HepG2 (cell line): ENCODE measurements around the gene CADM1. TPM values are rescaled to one million over a fixed set of nuclear protein-coding genes. Genes with fewer than 3 reads are reported as not detected.

Experiments
- ATAC-seq: fragments of 200-7000 bp; cut with Tn5 transposase; 3 replicates; pipeline ENCODE4 v1.9.1; 2020; ENCODE audit warnings: mild to moderate bottlenecking, moderate library complexity
- BruUV-seq: library from RNA; stranded (reverse); fragments of 400-500 nt; replicated peaks from 2 replicates; lab custom pipeline; 2021; lab: Mats Ljungman, UMichigan
- CTCF ChIA-PET: fragments of 300-600 bp; formaldehyde crosslinking; extraction: SDS; loops from one replicate; lab custom pipeline; 2021; ENCODE audit warnings: low total read pairs, inconsistent platforms, low intra/inter-chr PET ratio; lab: Yijun Ruan, JAX
- POLR2A ChIA-PET: fragments of 350-600 bp; sonication (Branson Sonifier 250); formaldehyde crosslinking; loops from one replicate; lab custom pipeline; 2020; ENCODE audit warnings: antibody characterized with exemption, inconsistent platforms; lab: Yijun Ruan, JAX
- DNase-seq: peaks from one replicate; pipeline ENCODE4 v3.0.0-alpha.2; 2015; ENCODE audit warnings: low spot score
- FAIRE-seq: peaks from 3 replicates; lab custom pipeline; 2011; peaks lifted over from hg19 to GRCh38; lab: Jason Lieb, UNC
- H2AFZ ChIP-seq: one replicate; pipeline ENCODE4 v1.6.1; 2011; ENCODE audit warnings: low read length, inconsistent platforms
- H3K27ac ChIP-seq: fragments of 300-600 bp; 3 replicates; pipeline ENCODE4 v1.8.0; 2011; ENCODE audit warnings: mixed run types, mild to moderate bottlenecking, mixed read lengths, low read length, inconsistent platforms; ENCODE audit not compliant: insufficient read depth; ENCODE audit errors: extremely low read length
- H3K27me3 ChIP-seq, 2 experiments: fragments of 200-600 bp in 1 of 2; 2 replicates in 1 of 2; 3 replicates in 1 of 2; pipeline versions ENCODE4 v1.6.0 to v1.8.0; 2011; ENCODE audit warnings: low read length in 2 of 2, mild to moderate bottlenecking in 2 of 2, moderate library complexity in 2 of 2, inconsistent platforms in 1 of 2; ENCODE audit not compliant: insufficient read depth in 2 of 2, control insufficient read depth in 1 of 2
- H3K36me3 ChIP-seq, 2 experiments: fragments of 200-600 bp in 1 of 2; replicated peaks in 1 of 2; 2 replicates in 1 of 2; 3 replicates in 1 of 2; pipeline versions ENCODE4 v1.5.1 to v1.8.0; 2011; ENCODE audit warnings: low read length in 2 of 2, inconsistent platforms in 1 of 2; ENCODE audit not compliant: insufficient read depth in 2 of 2, control insufficient read depth in 1 of 2
- H3K4me1 ChIP-seq: 2 replicates; pipeline ENCODE4 v1.5.1; 2012; ENCODE audit warnings: low read length, inconsistent platforms; ENCODE audit not compliant: insufficient read depth
- H3K4me2 ChIP-seq: 2 replicates; pipeline ENCODE4 v1.6.0; 2011; ENCODE audit warnings: low read depth, low read length, inconsistent platforms
- H3K4me3 ChIP-seq, 3 experiments: fragments of 200-600 bp in 1 of 3; sonication (generic), shearing (Covaris generic) in 1 of 3; replicated peaks in 1 of 3; 2 replicates each; pipeline ENCODE4 v1.5.1; 2011 to 2016; ENCODE audit warnings: low read length in 3 of 3, inconsistent platforms in 2 of 3, low read depth in 2 of 3, mild to moderate bottlenecking in 2 of 3, control low read depth in 1 of 3, mixed read lengths in 1 of 3; ENCODE audit not compliant: insufficient read depth in 1 of 3
- H3K79me2 ChIP-seq: one replicate; pipeline ENCODE4 v1.6.1; 2011; ENCODE audit warnings: low read length, inconsistent platforms; ENCODE audit not compliant: insufficient read depth
- H3K9ac ChIP-seq: 2 replicates; pipeline ENCODE4 v1.6.0; 2011; ENCODE audit warnings: mild to moderate bottlenecking, low read depth, low read length, inconsistent platforms; ENCODE audit not compliant: insufficient read depth
- H3K9me3 ChIP-seq: 2 replicates; pipeline ENCODE4 v1.5.1; 2012; ENCODE audit warnings: mild to moderate bottlenecking, low read length
- H4K20me1 ChIP-seq: 2 replicates; pipeline ENCODE4 v1.6.0; 2011; ENCODE audit warnings: inconsistent platforms, mild to moderate bottlenecking, low read length, moderate library complexity; ENCODE audit not compliant: insufficient read depth
- FOXK2 ChIP-seq: fragments of 450-650 bp; IDR thresholded peaks from 2 replicates; pipeline ENCODE4 v1.6.1; 2016
- MTA3 ChIP-seq: sonication (generic); formaldehyde crosslinking; IDR thresholded peaks from 2 replicates; pipeline ENCODE4 v1.4.0; 2020; ENCODE audit warnings: missing genetic modification reagents
- RARA ChIP-seq: IDR thresholded peaks from 2 replicates; pipeline ENCODE4 v1.6.1; 2016; ENCODE audit warnings: missing genetic modification reagents, missing compliant biosample characterization
- RFXAP ChIP-seq: sonication (generic); formaldehyde crosslinking; IDR thresholded peaks from 2 replicates; pipeline ENCODE4 v1.4.0; 2020; ENCODE audit warnings: missing genetic modification reagents, borderline replicate concordance
- ZNF468 ChIP-seq: sonication (generic); formaldehyde crosslinking; IDR thresholded peaks from 2 replicates; pipeline ENCODE4 v1.8.0; 2022; ENCODE audit warnings: mild to moderate bottlenecking, moderate library complexity, missing genetic modification reagents
- WGBS: methylation state at CpG from one replicate; pipeline ENCODE4 v1.1.6; 2017; ENCODE audit warnings: low lambda C conversion rate; 5-methylcytosine and 5-hydroxymethylcytosine counted together
- in situ Hi-C: cut with HindIII; loops from 2 replicates; pipeline ENCODE4 v1.10.0; 2017; ENCODE audit warnings: low pct_unique_long_range_greater_than_20kb; ENCODE audit not compliant: extremely low pct_ligation_motif_present
- intact Hi-C: fragments of 100-400 bp; cut with micrococcal nuclease; formaldehyde crosslinking; loops from one replicate; pipeline ENCODE4 v1.10.0; 2022; ENCODE audit not compliant: unreplicated experiment
- polyA plus RNA-seq, 8 experiments: library from polyadenylated mRNA; depleted of rRNA in 3 of 8; stranded (reverse) in 7 of 8; unstranded in 1 of 8; fragments of >200 nt; fragmentation: Illumina TruSeq in 4 of 8; extraction: Trizol in 4 of 8; gene quantifications; 2 replicates each; pipeline versions ENCODE4 v1.2.1 to v1.2.3, GENCODE V29; 2011 to 2016; ENCODE audit warnings: low read depth in 4 of 8, missing spikeins in 1 of 8, mixed read lengths in 1 of 8; ENCODE audit not compliant: insufficient read depth in 1 of 8
- total RNA-seq, 5 experiments: library from RNA; depleted of rRNA; stranded (reverse); fragments of >200 nt; fragmentation: Illumina TruSeq; extraction: Trizol; gene quantifications; 2 replicates each; pipeline ENCODE4 v1.2.3, GENCODE V29; 2016; ENCODE audit warnings: low read depth in 1 of 5

CADM1 gene
- total and polyA plus RNA-seq, 2 of the 13 experiments (the other 11 are each of a cell fraction or from before 2014, with no cell fraction given) = 71.3 to 122 TPM

DNA sequence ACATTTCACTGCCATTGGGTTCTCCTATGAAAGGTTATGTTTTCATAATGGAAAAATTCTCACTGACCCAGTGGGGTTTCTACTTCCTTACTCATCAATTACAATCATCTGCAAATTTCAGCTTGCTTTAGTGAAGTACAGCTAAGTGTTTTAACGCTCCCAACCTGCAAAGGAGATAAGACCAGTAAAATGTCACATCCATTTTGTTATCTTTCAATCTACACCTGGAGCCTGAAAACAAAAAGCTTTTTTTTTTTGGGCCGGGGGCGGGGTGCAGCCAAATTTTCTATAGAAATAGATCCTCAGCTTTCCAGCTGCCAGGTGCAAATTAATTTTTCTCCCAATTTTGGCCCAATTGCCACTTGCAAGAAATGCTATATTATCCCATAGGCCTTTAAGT is 40.6 kb downstream of the CADM1 start:
- 92% methylated on average over 3 of the region's 3 CpGs for WGBS
- FAIRE-seq = no peak
- ChIA-PET POLR2A (no interaction called here), CTCF (no interaction called here)
- no peak overlapping the region for H3K27ac ChIP-seq
- no peaks in the 10 kb centered on the region for H3K27me3 ChIP-seq
- no peak overlapping the region for H3K9ac ChIP-seq
- H3K4me2 ChIP-seq = no peak overlapping the region
- DNase-seq = no peak
- H3K4me1 ChIP-seq = no peaks in the 10 kb centered on the region
- TF ChIP-seq RFXAP (CRISPR knock-in tag) (no peak), RARA (CRISPR knock-in tag) (no peak)
- ATAC-seq = no peak
- no peak overlapping the region for H2AFZ ChIP-seq
- no peak overlapping the region for H3K4me3 ChIP-seq
- no peaks in the 10 kb centered on the region for H3K9me3 ChIP-seq
- in situ Hi-C loops = no loop called here
- H4K20me1 ChIP-seq = peaks cover 10% of the 10 kb centered on the region; the same call in 1 of the 2 replicates
- no peaks in the 10 kb centered on the region; a peak in 1 of 5 replicates for H3K36me3 ChIP-seq
- intact Hi-C loops = no loop called here
- peaks cover 79% of the 10 kb centered on the region for H3K79me2 ChIP-seq
- BruUV-seq = no TSS peak

DNA sequence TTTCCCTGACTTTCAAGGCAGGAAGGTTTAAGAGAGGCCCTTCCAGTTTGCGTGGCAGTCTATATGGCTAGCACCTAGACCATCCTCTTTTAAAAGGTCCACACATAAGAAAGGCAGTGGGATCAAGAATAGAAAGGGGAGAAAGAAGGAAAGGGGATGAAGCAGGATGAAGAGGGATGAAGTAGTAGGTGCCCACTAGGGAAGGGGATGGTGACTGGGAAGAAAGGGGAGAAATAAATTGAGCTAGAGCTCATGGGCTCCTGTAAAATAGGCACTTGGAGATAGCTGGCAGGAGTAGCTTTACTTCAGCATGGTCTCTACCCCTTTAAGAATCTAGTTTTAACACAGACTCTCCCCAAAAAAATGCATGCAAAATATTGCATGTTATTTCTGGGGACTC is 41.5 kb downstream of the CADM1 start:
- Histone ChIP-seq H3K4me2 (no peak overlapping the region), H4K20me1 (peaks cover 8% of the 10 kb centered on the region; the same call in 1 of the 2 replicates), H3K4me3 (no peak overlapping the region), H3K27ac (no peak overlapping the region), H3K4me1 (no peaks in the 10 kb centered on the region), H3K9me3 (no peaks in the 10 kb centered on the region), H3K79me2 (peaks cover 74% of the 10 kb centered on the region), H2AFZ (no peak overlapping the region), H3K9ac (no peak overlapping the region), H3K27me3 (no peaks in the 10 kb centered on the region), H3K36me3 (no peaks in the 10 kb centered on the region; a peak in 1 of 5 replicates)
- POLR2A ChIA-PET = no interaction called here
- DNase-seq = no peak
- in situ Hi-C loops (no loop called here), intact Hi-C loops (no loop called here)
- WGBS = 100% methylated on average over 1 of the region's 1 CpG
- BruUV-seq = no TSS peak
- TF ChIP-seq MTA3 (CRISPR knock-in tag) (no peak), ZNF468 (CRISPR knock-in tag) (no peak), FOXK2 (no peak)
- CTCF ChIA-PET = no interaction called here
- FAIRE-seq = no peak
- no peak for ATAC-seq
